HG02973 (cell line): ENCODE data around the gene DLK2.

Experiments used
- ATAC-seq: cut with Tn5 transposase; IDR thresholded peaks from one replicate; pipeline ENCODE4 v1.9.1; 2021; ENCODE audit warnings: moderate library complexity; ENCODE audit not compliant: unreplicated experiment

Gene DLK2

GRCh38 chr6:43454696-43455530 is 435 bp downstream of the DLK2 start:
- ATAC-seq: no peak

GRCh38 chr6:43454290-43454695 is 1.1 kb downstream of the DLK2 start:
- ATAC-seq: no peak

- no peak for ATAC-seq
These were observed 1.5 kb downstream of the DLK2 start for GRCh38 chr6:43453831-43454230.

GRCh38 chr6:43452896-43453295 is 2.5 kb downstream of the DLK2 start:
- ATAC-seq: no peak

GRCh38 chr6:43451939-43452338 is 3.4 kb downstream of the DLK2 start:
- no peak for ATAC-seq

- ATAC-seq: no peak
These were observed 4.0 kb downstream of the DLK2 start for GRCh38 chr6:43451348-43451747.

GRCh38 chr6:43450699-43451131 is 4.6 kb downstream of the DLK2 start:
- no peak for ATAC-seq

- no peak for ATAC-seq
These were observed 6.4 kb downstream of the DLK2 start for GRCh38 chr6:43448916-43449315.

- ATAC-seq: no peak
These were observed 7.7 kb downstream of the DLK2 start for GRCh38 chr6:43447604-43448003.

- ATAC-seq: no peak
These were observed 9.8 kb downstream of the DLK2 start for GRCh38 chr6:43445576-43445975.

GRCh38 chr6:43444582-43444981 is 10.8 kb downstream of the DLK2 start:
- ATAC-seq: no peak

- ATAC-seq: no peak
These were observed 11.3 kb downstream of the DLK2 start for GRCh38 chr6:43444036-43444435.

- no peak for ATAC-seq
These were observed 12.4 kb downstream of the DLK2 start for GRCh38 chr6:43442935-43443334.

- ATAC-seq: no peak
These were observed 17.6 kb downstream of the DLK2 start for GRCh38 chr6:43437700-43438099.

- no peak for ATAC-seq
These were observed 18.6 kb downstream of the DLK2 start for GRCh38 chr6:43436577-43437282.

- ATAC-seq: no peak
These were observed 19.5 kb downstream of the DLK2 start for GRCh38 chr6:43435682-43436437.

GRCh38 chr6:43434943-43435342 is 20.4 kb downstream of the DLK2 start:
- ATAC-seq: no peak

- ATAC-seq: no peak
These were observed 21.1 kb downstream of the DLK2 start for GRCh38 chr6:43434001-43434840.

- no peak for ATAC-seq
These were observed 22.2 kb downstream of the DLK2 start for GRCh38 chr6:43433148-43433547.
